Endothelial cell of umbilical vein (primary cell): ENCODE results near the gene OCA2. TPM values are rescaled to one million over a fixed set of nuclear protein-coding genes. Genes with fewer than 3 reads are reported as not detected.

ENCODE experiments used
- BruUV-seq: library from RNA; stranded (reverse); fragments of 400-500 nt; replicated peaks from 2 replicates; lab custom pipeline; 2021; lab: Mats Ljungman, UMichigan
- CTCF ChIA-PET: fragments of 300-600, 350-600 bp; sonication (Branson Sonifier 250); formaldehyde crosslinking; loops from one replicate; lab custom pipeline; 2021; ENCODE audit warnings: antibody characterized with exemption, inconsistent platforms; lab: Charles Lee
- POLR2A ChIA-PET: fragments of 300-600, 350-600 bp; sonication (Branson Sonifier 250); formaldehyde crosslinking; loops from one replicate; lab custom pipeline; 2021; ENCODE audit warnings: antibody characterized with exemption, inconsistent platforms; lab: Charles Lee
- DNase-seq: peaks from one replicate; pipeline ENCODE4 v3.0.0-alpha.2; 2011; ENCODE audit warnings: low read depth, low spot score
- FAIRE-seq: peaks from 2 replicates; lab custom pipeline; 2011; peaks lifted over from hg19 to GRCh38; lab: Jason Lieb, UNC
- H2AFZ ChIP-seq: 2 replicates; pipeline ENCODE4 v1.6.0; 2012; ENCODE audit warnings: low read depth, low read length, control low read depth, inconsistent platforms
- H3K27ac ChIP-seq: 2 replicates; pipeline ENCODE4 v1.5.1; 2011; ENCODE audit warnings: low read depth, mild to moderate bottlenecking, control low read depth, low read length, moderate library complexity; ENCODE audit not compliant: insufficient read depth
- H3K27me3 ChIP-seq, 2 experiments: 2 replicates each; pipeline versions ENCODE4 v1.6.0 to v1.6.1; 2011; ENCODE audit warnings: low read length in 2 of 2, mixed read lengths in 1 of 2; ENCODE audit not compliant: control insufficient read depth in 2 of 2, insufficient read depth in 2 of 2
- H3K36me3 ChIP-seq, 2 experiments: 2 replicates in 1 of 2; 3 replicates in 1 of 2; pipeline ENCODE4 v1.5.1; 2011; ENCODE audit warnings: low read length in 2 of 2, mild to moderate bottlenecking in 1 of 2, moderate library complexity in 1 of 2; ENCODE audit not compliant: control insufficient read depth in 2 of 2, insufficient read depth in 2 of 2; ENCODE audit errors: extremely low read depth in 1 of 2
- H3K4me1 ChIP-seq: 3 replicates; pipeline ENCODE4 v1.5.1; 2011; ENCODE audit warnings: mild to moderate bottlenecking, low read length; ENCODE audit not compliant: control insufficient read depth, insufficient read depth; ENCODE audit errors: extremely low read depth
- H3K4me2 ChIP-seq: 2 replicates; pipeline ENCODE4 v1.6.1; 2011; ENCODE audit warnings: low read length, control low read depth, mixed read lengths; ENCODE audit not compliant: insufficient read depth
- H3K4me3 ChIP-seq, 3 experiments: fragments of 200-600 bp in 1 of 3; sonication (generic), shearing (Covaris generic) in 1 of 3; replicated peaks in 1 of 3; 2 replicates each; pipeline ENCODE4 v1.5.1; 2011 to 2016; ENCODE audit warnings: control low read depth in 3 of 3, low read length in 3 of 3, mild to moderate bottlenecking in 2 of 3, inconsistent platforms in 1 of 3, low read depth in 1 of 3, moderate library complexity in 1 of 3; ENCODE audit not compliant: insufficient read depth in 1 of 3
- H3K79me2 ChIP-seq: 2 replicates; pipeline ENCODE4 v1.6.0; 2012; ENCODE audit warnings: low read length, inconsistent platforms; ENCODE audit not compliant: control insufficient read depth, insufficient read depth
- H3K9ac ChIP-seq: replicated peaks from 2 replicates; pipeline ENCODE3; 2011; ENCODE audit warnings: low read length, control low read depth; ENCODE audit not compliant: insufficient read depth; ENCODE audit errors: extremely low read depth
- H3K9me1 ChIP-seq: replicated peaks from 3 replicates; pipeline ENCODE4 v1.6.0; 2011; ENCODE audit warnings: mild to moderate bottlenecking, low read length; ENCODE audit not compliant: control insufficient read depth, insufficient read depth; ENCODE audit errors: extremely low read depth
- H3K9me3 ChIP-seq: replicated peaks from 2 replicates; pipeline ENCODE4 v1.5.1; 2012; ENCODE audit warnings: low read length, inconsistent platforms; ENCODE audit not compliant: control insufficient read depth, insufficient read depth
- H4K20me1 ChIP-seq: replicated peaks from 2 replicates; pipeline ENCODE3; 2011; ENCODE audit warnings: mild to moderate bottlenecking, low read length; ENCODE audit not compliant: control insufficient read depth, insufficient read depth; ENCODE audit errors: extremely low read depth
- EZH2 ChIP-seq: IDR thresholded peaks from 2 replicates; pipeline ENCODE4 v1.6.1; 2012; ENCODE audit warnings: borderline replicate concordance, low read depth, mild to moderate bottlenecking, moderate library complexity, low read length, inconsistent platforms; ENCODE audit not compliant: severe bottlenecking
- FOS ChIP-seq: IDR thresholded peaks from 2 replicates; pipeline ENCODE4 v1.6.1; 2011; ENCODE audit warnings: mild to moderate bottlenecking, low read length, moderate library complexity, borderline replicate concordance; ENCODE audit not compliant: insufficient read depth
- GATA2 ChIP-seq: IDR thresholded peaks from 2 replicates; pipeline ENCODE4 v1.7.0; 2011; ENCODE audit warnings: low read depth, mild to moderate bottlenecking, moderate library complexity, mixed read lengths, low read length; ENCODE audit not compliant: insufficient read length, insufficient read depth
- JUN ChIP-seq: IDR thresholded peaks from 2 replicates; pipeline ENCODE4 v1.6.1; 2011; ENCODE audit warnings: borderline replicate concordance, low read depth; ENCODE audit not compliant: insufficient read length, insufficient read depth
- MYC ChIP-seq: IDR thresholded peaks from one replicate; pipeline ENCODE4 v1.6.1; 2011; ENCODE audit warnings: mild to moderate bottlenecking, low read depth, low read length
- POLR2A ChIP-seq: IDR thresholded peaks from 2 replicates; pipeline ENCODE4 v1.6.1; 2012; ENCODE audit warnings: low read depth, mild to moderate bottlenecking, control low read depth, low read length
- POLR2AphosphoS5 ChIP-seq: IDR thresholded peaks from 2 replicates; pipeline ENCODE4 v1.6.1; 2012; ENCODE audit warnings: low read depth, mild to moderate bottlenecking, control low read depth, low read length, moderate library complexity; ENCODE audit not compliant: insufficient read depth
- dilution Hi-C: fragments of 300-500 bp; cut with MboI; formaldehyde crosslinking; loops from one replicate; pipeline ENCODE4 v1.15.0; 2019; ENCODE audit warnings: low sequenced_read_pairs; ENCODE audit not compliant: extremely low pct_ligation_motif_present
- intact Hi-C: fragments of 100-400 bp; cut with micrococcal nuclease; formaldehyde crosslinking; loops from one replicate; pipeline ENCODE4 v1.10.0; 2022
- polyA plus RNA-seq, 4 experiments: library from polyadenylated mRNA; depleted of rRNA in 3 of 4; stranded (reverse) in 3 of 4; unstranded in 1 of 4; fragments of >200 nt; gene quantifications; 2 replicates each; pipeline versions ENCODE4 v1.2.1 to v1.2.3, GENCODE V29; 2011 to 2012; ENCODE audit warnings: missing spikeins in 1 of 4
- total RNA-seq: library from RNA; stranded (reverse); gene quantifications from 2 replicates; pipeline ENCODE4 v1.2.3, GENCODE V29; 2021
- TF ChIP-seq, protein P1 (sequence below), 2 donors: IDR thresholded peaks; 1 replicate in 1 of 2; 2 replicates in 1 of 2; pipeline ENCODE4 v1.5.1; 2011; ENCODE audit warnings: low read length in 2 of 2, mild to moderate bottlenecking in 2 of 2, moderate library complexity in 2 of 2, control low read depth in 1 of 2, inconsistent platforms in 1 of 2, low read depth in 1 of 2; ENCODE audit not compliant: insufficient read depth in 1 of 2; ENCODE audit errors: extremely low read depth in 1 of 2
- TF ChIP-seq, protein P2 (sequence below): IDR thresholded peaks from 2 replicates; pipeline ENCODE4 v1.6.1; 2011; ENCODE audit not compliant: insufficient read depth, insufficient read length

OCA2 gene
- total and polyA plus RNA-seq, 2 donors (not counting 3 experiments of a cell fraction or from before 2014, with no cell fraction given): not detected

DNA sequence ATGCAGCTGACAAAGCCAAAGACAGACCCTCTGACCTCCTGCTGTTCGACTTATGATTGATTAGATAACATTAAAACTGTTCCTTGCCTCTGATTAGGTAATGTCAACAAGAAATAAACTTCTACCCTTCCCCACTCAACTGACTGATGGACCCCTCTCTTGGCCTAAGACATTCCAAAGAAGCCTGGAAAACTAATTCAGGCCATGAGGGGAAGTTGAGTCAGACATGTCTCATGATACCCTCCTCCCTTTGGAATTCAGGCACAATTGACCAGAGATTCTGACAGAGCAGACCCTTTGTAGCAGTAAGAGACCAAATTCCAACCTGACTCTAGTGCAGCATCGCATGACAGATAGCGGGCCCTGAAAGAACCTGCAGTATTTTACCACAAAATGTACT, 354.5 kb downstream of the OCA2 start:
- no TSS peak for BruUV-seq

More for the DNA sequence above, 354.5 kb downstream of the OCA2 start:
- CTCF ChIA-PET: no interaction called here
- H3K4me3 ChIP-seq: no peak overlapping the region
- no peaks in the 10 kb centered on the region for H3K9me1 ChIP-seq
- dilution Hi-C loops: no loop called here
- DNase-seq: no peak
- no peaks in the 10 kb centered on the region for H3K27me3 ChIP-seq
- H3K79me2 ChIP-seq: no peaks in the 10 kb centered on the region
- TF ChIP-seq JUN (no peak), MYC (no peak), GATA2 (no peak), POLR2A (no peak), EZH2 (no peak), POLR2AphosphoS5 (no peak), FOS (no peak)
- TF ChIP-seq, protein P1, sequence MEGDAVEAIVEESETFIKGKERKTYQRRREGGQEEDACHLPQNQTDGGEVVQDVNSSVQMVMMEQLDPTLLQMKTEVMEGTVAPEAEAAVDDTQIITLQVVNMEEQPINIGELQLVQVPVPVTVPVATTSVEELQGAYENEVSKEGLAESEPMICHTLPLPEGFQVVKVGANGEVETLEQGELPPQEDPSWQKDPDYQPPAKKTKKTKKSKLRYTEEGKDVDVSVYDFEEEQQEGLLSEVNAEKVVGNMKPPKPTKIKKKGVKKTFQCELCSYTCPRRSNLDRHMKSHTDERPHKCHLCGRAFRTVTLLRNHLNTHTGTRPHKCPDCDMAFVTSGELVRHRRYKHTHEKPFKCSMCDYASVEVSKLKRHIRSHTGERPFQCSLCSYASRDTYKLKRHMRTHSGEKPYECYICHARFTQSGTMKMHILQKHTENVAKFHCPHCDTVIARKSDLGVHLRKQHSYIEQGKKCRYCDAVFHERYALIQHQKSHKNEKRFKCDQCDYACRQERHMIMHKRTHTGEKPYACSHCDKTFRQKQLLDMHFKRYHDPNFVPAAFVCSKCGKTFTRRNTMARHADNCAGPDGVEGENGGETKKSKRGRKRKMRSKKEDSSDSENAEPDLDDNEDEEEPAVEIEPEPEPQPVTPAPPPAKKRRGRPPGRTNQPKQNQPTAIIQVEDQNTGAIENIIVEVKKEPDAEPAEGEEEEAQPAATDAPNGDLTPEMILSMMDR (IDR thresholded peaks at IDR 0.05; ENCODE audit: extremely low read depth in 1 of 2, insufficient read depth in 1 of 2, low read depth in 1 of 2, low read length in 2 of 2): no peak
- TF ChIP-seq, protein P2, sequence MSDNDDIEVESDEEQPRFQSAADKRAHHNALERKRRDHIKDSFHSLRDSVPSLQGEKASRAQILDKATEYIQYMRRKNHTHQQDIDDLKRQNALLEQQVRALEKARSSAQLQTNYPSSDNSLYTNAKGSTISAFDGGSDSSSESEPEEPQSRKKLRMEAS: no peak
- peaks cover 7% of the 10 kb centered on the region for H3K9me3 ChIP-seq
- no peaks in the 10 kb centered on the region for H3K36me3 ChIP-seq
- no peaks in the 10 kb centered on the region for H4K20me1 ChIP-seq
- no peak overlapping the region for H3K9ac ChIP-seq
- H3K4me1 ChIP-seq: no peaks in the 10 kb centered on the region
- no peak overlapping the region for H3K4me2 ChIP-seq
- no peak overlapping the region for H2AFZ ChIP-seq
- intact Hi-C loops: no loop called here
- FAIRE-seq: no peak
- H3K27ac ChIP-seq: no peak overlapping the region
- POLR2A ChIA-PET: no interaction called here
